Measurements from ENCODE around the gene IGSF6.
A peak's percentile ranks its signal among the peaks of the same experiment; 100 is the strongest.

Gene IGSF6

GRCh38 chr16:21656795-21657768 lies 4.7 kb upstream of the IGSF6 start:
- Histone ChIP-seq H3K4me1 (ENCODE audit: insufficient read depth, poor library complexity, severe bottlenecking) (no peaks in the 10 kb centered on the region), H3K27me3 (ENCODE audit: insufficient read depth, poor library complexity, severe bottlenecking) (no peaks in the 10 kb centered on the region), H3K9me3 (ENCODE audit: severe bottlenecking) (no peaks in the 10 kb centered on the region), H3K27ac (ENCODE audit: poor library complexity, severe bottlenecking) (no peak overlapping the region), H3K36me3 (ENCODE audit: low read depth) (peaks cover 12% of the 10 kb centered on the region), H3K4me3 (ENCODE audit: severe bottlenecking) (no peak overlapping the region)
- DNase-seq (ENCODE audit: low spot score): no peak
- peak; percentile 94 for TF ChIP-seq CTCF (IDR thresholded peaks at IDR 0.05; ENCODE audit: poor library complexity, severe bottlenecking)
- ATAC-seq (ENCODE audit: low read depth): no peak

GRCh38 chr16:21654881-21655280 lies 2.5 kb upstream of the IGSF6 start:
- ATAC-seq (ENCODE audit: low read depth) (no peak), DNase-seq (ENCODE audit: low spot score) (no peak)
- Histone ChIP-seq H3K9me3 (ENCODE audit: severe bottlenecking) (no peaks in the 10 kb centered on the region), H3K4me3 (ENCODE audit: severe bottlenecking) (no peak overlapping the region), H3K4me1 (ENCODE audit: insufficient read depth, poor library complexity, severe bottlenecking) (no peaks in the 10 kb centered on the region), H3K27ac (ENCODE audit: poor library complexity, severe bottlenecking) (no peak overlapping the region), H3K27me3 (ENCODE audit: insufficient read depth, poor library complexity, severe bottlenecking) (no peaks in the 10 kb centered on the region), H3K36me3 (ENCODE audit: low read depth) (peaks cover 12% of the 10 kb centered on the region)
- TF ChIP-seq CTCF (IDR thresholded peaks at IDR 0.05; ENCODE audit: poor library complexity, severe bottlenecking): no peak

GRCh38 chr16:21654466-21654865 lies 2.1 kb upstream of the IGSF6 start:
- Histone ChIP-seq H3K36me3 (ENCODE audit: low read depth) (peaks cover 12% of the 10 kb centered on the region), H3K4me3 (ENCODE audit: severe bottlenecking) (no peak overlapping the region), H3K27me3 (ENCODE audit: insufficient read depth, poor library complexity, severe bottlenecking) (no peaks in the 10 kb centered on the region), H3K27ac (ENCODE audit: poor library complexity, severe bottlenecking) (no peak overlapping the region), H3K9me3 (ENCODE audit: severe bottlenecking) (no peaks in the 10 kb centered on the region), H3K4me1 (ENCODE audit: insufficient read depth, poor library complexity, severe bottlenecking) (no peaks in the 10 kb centered on the region)
- DNase-seq (ENCODE audit: low spot score) (no peak), ATAC-seq (ENCODE audit: low read depth) (no peak)
- no peak for TF ChIP-seq CTCF (IDR thresholded peaks at IDR 0.05; ENCODE audit: poor library complexity, severe bottlenecking)

GRCh38 chr16:21653571-21653970 lies 1.2 kb upstream of the IGSF6 start:
- Histone ChIP-seq H3K9me3 (ENCODE audit: severe bottlenecking) (no peaks in the 10 kb centered on the region), H3K27ac (ENCODE audit: poor library complexity, severe bottlenecking) (no peak overlapping the region), H3K4me1 (ENCODE audit: insufficient read depth, poor library complexity, severe bottlenecking) (no peaks in the 10 kb centered on the region), H3K4me3 (ENCODE audit: severe bottlenecking) (no peak overlapping the region), H3K27me3 (ENCODE audit: insufficient read depth, poor library complexity, severe bottlenecking) (no peaks in the 10 kb centered on the region), H3K36me3 (ENCODE audit: low read depth) (peaks cover 12% of the 10 kb centered on the region)
- TF ChIP-seq CTCF (IDR thresholded peaks at IDR 0.05; ENCODE audit: poor library complexity, severe bottlenecking): no peak
- no peak for DNase-seq (ENCODE audit: low spot score)
- ATAC-seq (ENCODE audit: low read depth): no peak

GRCh38 chr16:21651515-21651914 lies 893 bp downstream of the IGSF6 start:
- no peak overlapping the region for H3K4me3 ChIP-seq (ENCODE audit: severe bottlenecking)
- ATAC-seq (ENCODE audit: low read depth) (no peak), DNase-seq (ENCODE audit: low spot score) (no peak)
- no peak overlapping the region for H3K27ac ChIP-seq (ENCODE audit: poor library complexity, severe bottlenecking)
- H3K9me3 ChIP-seq (ENCODE audit: severe bottlenecking): no peaks in the 10 kb centered on the region
- no peaks in the 10 kb centered on the region for H3K4me1 ChIP-seq (ENCODE audit: insufficient read depth, poor library complexity, severe bottlenecking)
- H3K27me3 ChIP-seq (ENCODE audit: insufficient read depth, poor library complexity, severe bottlenecking): no peaks in the 10 kb centered on the region
- H3K36me3 ChIP-seq (ENCODE audit: low read depth): peaks cover 11% of the 10 kb centered on the region
- TF ChIP-seq CTCF (IDR thresholded peaks at IDR 0.05; ENCODE audit: poor library complexity, severe bottlenecking): no peak
